HepG2 (cell line): ENCODE measurements around the gene BCL2L1. TPM values are rescaled to one million over a fixed set of nuclear protein-coding genes. Genes with fewer than 3 reads are reported as not detected.

Source experiments
- AHDC1 ChIP-seq: sonication (generic); formaldehyde crosslinking; IDR thresholded peaks from 2 replicates; pipeline ENCODE4 v1.5.1; 2020; ENCODE audit warnings: mild to moderate bottlenecking, missing genetic modification reagents, borderline replicate concordance
- HDAC6 ChIP-seq: fragments of 200-600 bp; sonication (generic); IDR thresholded peaks from 2 replicates; pipeline ENCODE4 v1.7.0; 2017; ENCODE audit warnings: mild to moderate bottlenecking, antibody characterized with exemption, low read length, low read depth
- KLF11 ChIP-seq: IDR thresholded peaks from 2 replicates; pipeline ENCODE4 v1.6.1; 2016; ENCODE audit warnings: missing compliant biosample characterization
- REST ChIP-seq, 2 experiments: IDR thresholded peaks; 2 replicates each; pipeline ENCODE4 v1.6.1; 2011 to 2012; ENCODE audit warnings: low read length in 2 of 2, borderline replicate concordance in 1 of 2, low read depth in 1 of 2, mild to moderate bottlenecking in 1 of 2, moderate library complexity in 1 of 2
- SALL1 ChIP-seq: sonication (generic); formaldehyde crosslinking; IDR thresholded peaks from 2 replicates; pipeline ENCODE4 v1.8.0; 2022; ENCODE audit warnings: mild to moderate bottlenecking, missing genetic modification reagents
- SMYD3 ChIP-seq: sonication (generic); formaldehyde crosslinking; IDR thresholded peaks from 2 replicates; pipeline ENCODE4 v1.8.1; 2023; ENCODE audit warnings: mild to moderate bottlenecking, missing genetic modification reagents
- STAT6 ChIP-seq: sonication (generic); formaldehyde crosslinking; IDR thresholded peaks from 2 replicates; pipeline ENCODE4 v1.4.0; 2020; ENCODE audit warnings: missing genetic modification reagents, mild to moderate bottlenecking, borderline replicate concordance
- THAP8 ChIP-seq: sonication (generic); formaldehyde crosslinking; IDR thresholded peaks from 2 replicates; pipeline ENCODE4 v1.5.1; 2020; ENCODE audit warnings: missing genetic modification reagents, mild to moderate bottlenecking, borderline replicate concordance
- YY1 ChIP-seq: IDR thresholded peaks from 2 replicates; pipeline ENCODE4 v1.6.1; 2011; ENCODE audit warnings: low read length, low read depth, moderate library complexity, mild to moderate bottlenecking; ENCODE audit not compliant: insufficient read depth, insufficient replicate concordance
- ZBTB46 ChIP-seq: sonication (generic); formaldehyde crosslinking; IDR thresholded peaks from 2 replicates; pipeline ENCODE4 v1.4.0; 2020; ENCODE audit warnings: mild to moderate bottlenecking, missing genetic modification reagents, borderline replicate concordance
- ZNF614 ChIP-seq: IDR thresholded peaks from 2 replicates; pipeline ENCODE4 v1.6.1; 2018; ENCODE audit warnings: missing biosample characterization, missing genetic modification reagents, inconsistent platforms, borderline replicate concordance
- ZNF749 ChIP-seq: sonication (generic); formaldehyde crosslinking; IDR thresholded peaks from 2 replicates; pipeline ENCODE4 v1.8.0; 2022; ENCODE audit warnings: mild to moderate bottlenecking, missing genetic modification reagents, moderate library complexity, borderline replicate concordance
- polyA plus RNA-seq, 8 experiments: library from polyadenylated mRNA; depleted of rRNA in 3 of 8; stranded (reverse) in 7 of 8; unstranded in 1 of 8; fragments of >200 nt; fragmentation: Illumina TruSeq in 4 of 8; extraction: Trizol in 4 of 8; gene quantifications; 2 replicates each; pipeline versions ENCODE4 v1.2.1 to v1.2.3, GENCODE V29; 2011 to 2016; ENCODE audit warnings: low read depth in 4 of 8, missing spikeins in 1 of 8, mixed read lengths in 1 of 8; ENCODE audit not compliant: insufficient read depth in 1 of 8
- total RNA-seq, 5 experiments: library from RNA; depleted of rRNA; stranded (reverse); fragments of >200 nt; fragmentation: Illumina TruSeq; extraction: Trizol; gene quantifications; 2 replicates each; pipeline ENCODE4 v1.2.3, GENCODE V29; 2016; ENCODE audit warnings: low read depth in 1 of 5

The BCL2L1 gene
- total and polyA plus RNA-seq, 2 of the 13 experiments (the other 11 are each of a cell fraction or from before 2014, with no cell fraction given), result 164 to 258 TPM

- TF ChIP-seq AHDC1 (CRISPR knock-in tag) (peak; percentile 67), SALL1 (CRISPR knock-in tag) (peak; percentile 84), THAP8 (CRISPR knock-in tag) (no peak), STAT6 (CRISPR knock-in tag) (no peak; the same call in 1 of the 2 replicates), REST (IDR thresholded peaks at IDR 0.05; ENCODE audit: borderline replicate concordance in 1 of 2, low read depth in 1 of 2, low read length in 2 of 2) (peak in 1 of 2 experiments; percentile 2; a peak in 1 of 4 replicates), ZNF614 (CRISPR knock-in tag) (no peak; the same call in none of the 2 replicates), KLF11 (no peak), HDAC6 (no peak), YY1 (peak; percentile 78), ZNF749 (CRISPR knock-in tag) (no peak), ZBTB46 (CRISPR knock-in tag) (no peak), SMYD3 (no peak)
Observed at GRCh38 chr20:31661625-31662371, 60.9 kb downstream of the BCL2L1 start (continued).
